H1 (cell line): ENCODE results near the gene CLCA1. TPM values are rescaled to one million over a fixed set of nuclear protein-coding genes. Genes with fewer than 3 reads are reported as not detected.

Experiments
- CHD7 ChIP-seq: fragments of 300-600 bp; sonication (generic); IDR thresholded peaks from 2 replicates; pipeline ENCODE4 v1.7.1; 2012; ENCODE audit warnings: low read length, moderate library complexity, mild to moderate bottlenecking, inconsistent platforms; ENCODE audit not compliant: insufficient replicate concordance
- EP300 ChIP-seq, 2 experiments: IDR thresholded peaks; 1 replicate in 1 of 2; 2 replicates in 1 of 2; pipeline ENCODE4 v1.6.1; 2011 to 2012; ENCODE audit warnings: low read depth in 2 of 2, low read length in 2 of 2, mild to moderate bottlenecking in 2 of 2, borderline replicate concordance in 1 of 2, inconsistent platforms in 1 of 2, moderate library complexity in 1 of 2
- MAX ChIP-seq: IDR thresholded peaks from 2 replicates; pipeline ENCODE4 v1.6.1; 2012; ENCODE audit warnings: inconsistent platforms
- PHF8 ChIP-seq: fragments of 200-600 bp; sonication (generic); conservative IDR thresholded peaks from 2 replicates; pipeline ENCODE4 v1.7.1; 2012; ENCODE audit warnings: low read depth, mild to moderate bottlenecking, inconsistent platforms, low read length, moderate library complexity
- RFX5 ChIP-seq: IDR thresholded peaks from 2 replicates; pipeline ENCODE4 v1.6.1; 2011; ENCODE audit warnings: low read depth, low read length, improper control_type of control experiment, borderline replicate concordance
- SP2 ChIP-seq: IDR thresholded peaks from 2 replicates; pipeline ENCODE4 v1.6.1; 2012; ENCODE audit warnings: mild to moderate bottlenecking, low read length, inconsistent platforms
- YY1 ChIP-seq: IDR thresholded peaks from 2 replicates; pipeline ENCODE4 v1.6.1; 2011; ENCODE audit warnings: low read depth, mild to moderate bottlenecking, low read length
- polyA plus RNA-seq, 7 experiments: library from polyadenylated mRNA; depleted of rRNA in 3 of 7; stranded (reverse) in 5 of 7; unstranded in 2 of 7; fragments of >200 nt in 5 of 7; fragments of 200-250 nt in 2 of 7; gene quantifications; 1 replicate in 5 of 7; 2 replicates in 1 of 7; 4 replicates in 1 of 7; pipeline versions ENCODE4 v1.2.1 to v1.2.3, GENCODE V29; 2011 to 2013; ENCODE audit warnings: missing spikeins in 2 of 7, mixed read lengths in 2 of 7
- total RNA-seq: library from RNA; stranded (reverse); fragmentation: NEBNext Ultra II Directional; extraction: Animal tissue kit (Norgen Biotek cat#: 25700); gene quantifications from 2 replicates; pipeline ENCODE4 v1.2.1, GENCODE V29; 2021

Gene CLCA1
- total and polyA plus RNA-seq, 2 of the 8 experiments (the other 6 are each of a cell fraction or from before 2014, with no cell fraction given) = not detected

GRCh38 chr1:86498281-86498680 lies 29.6 kb downstream of the CLCA1 start (continued):
- TF ChIP-seq CHD7 (no peak), PHF8 (no peak), SP2 (no peak), YY1 (no peak), MAX (no peak), RFX5 (no peak), EP300 (IDR thresholded peaks at IDR 0.05; ENCODE audit: borderline replicate concordance in 1 of 2, low read depth in 2 of 2, low read length in 2 of 2) (no peak)
